Uterus (tissue), 4 donors: Measurements from ENCODE around the gene CREM. TPM values are rescaled to one million over a fixed set of nuclear protein-coding genes. Genes with fewer than 3 reads are reported as not detected.

Experiments used
- DNase-seq, 2 donors: peaks; one replicate each; pipeline ENCODE4 v3.0.0-alpha.2; 2019 to 2020
- H3K27ac ChIP-seq, 2 donors: fragments of 200-600 bp; sonication (generic); 1 replicate in 1 of 2; 2 replicates in 1 of 2; pipeline ENCODE4 v1.5.1; 2016 to 2018
- H3K27me3 ChIP-seq, 2 donors: fragments of 200-600 bp; sonication (generic); one replicate each; pipeline ENCODE4 v1.5.1; 2018 to 2019; ENCODE audit warnings: control low read depth in 1 of 2
- H3K36me3 ChIP-seq, 2 donors: fragments of 200-600 bp; sonication (generic); one replicate each; pipeline ENCODE4 v1.5.1; 2019; ENCODE audit warnings: control low read depth in 1 of 2
- H3K4me1 ChIP-seq, 2 donors: fragments of 200-600 bp; sonication (generic); one replicate each; pipeline ENCODE4 v1.5.1; 2018 to 2019; ENCODE audit warnings: control low read depth in 1 of 2
- H3K4me3 ChIP-seq, 2 donors: fragments of 200-600 bp; sonication (generic); 1 replicate in 1 of 2; 2 replicates in 1 of 2; pipeline ENCODE4 v1.5.1; 2018 to 2019; ENCODE audit warnings: mild to moderate bottlenecking in 1 of 2
- H3K9me3 ChIP-seq, 2 donors: fragments of 200-600 bp; sonication (generic); one replicate each; pipeline ENCODE4 v1.5.1; 2019; ENCODE audit warnings: control low read depth in 1 of 2
- CTCF ChIP-seq, 4 experiments: fragments of 200-600 bp in 2 of 4; fragments of 450-650 bp in 2 of 4; sonication (generic) in 2 of 4; IDR thresholded peaks; one replicate each; pipeline ENCODE4 v1.5.1; 2016 to 2019; ENCODE audit warnings: antibody characterized with exemption in 4 of 4, mild to moderate bottlenecking in 2 of 4, moderate library complexity in 1 of 4
- POLR2A ChIP-seq, 2 donors: fragments of 450-650 bp; IDR thresholded peaks; one replicate each; pipeline ENCODE4 v1.6.1; 2016; ENCODE audit warnings: antibody characterized with exemption in 2 of 2, mild to moderate bottlenecking in 1 of 2, moderate library complexity in 1 of 2
- intact Hi-C: fragments of 100-400 bp; cut with DNase I; formaldehyde crosslinking; loops from one replicate; pipeline ENCODE4 v1.15.1; 2023; ENCODE audit warnings: low total_unique reads
- total RNA-seq, 4 donors: library from RNA; depleted of rRNA in 3 of 4; stranded (reverse); fragments of >200 nt in 3 of 4; gene quantifications; one replicate each; pipeline versions ENCODE4 v1.1.0 to v1.2.4, GENCODE V29; 2014 to 2023
- donor health status: DM: yes; HTN: yes; CAD: no.

CREM gene
- total RNA-seq, 4 donors from 2014 or later, result 35.3 to 183 (median 57.0) TPM

- Histone ChIP-seq H3K27me3 (no peaks in the 10 kb centered on the region), H3K27ac (no peak overlapping the region), H3K9me3 (no peaks in the 10 kb centered on the region), H3K36me3 (no peaks in the 10 kb centered on the region), H3K4me3 (no peak overlapping the region), H3K4me1 (no peaks in the 10 kb centered on the region)
- TF ChIP-seq CTCF (IDR thresholded peaks at IDR 0.05) (no peak), POLR2A (IDR thresholded peaks at IDR 0.05) (no peak)
- intact Hi-C loops, result no loop called here
- DNase-seq, result no peak
These were observed 99.9 kb downstream of the CREM start for GRCh38 chr10:35226507-35226906.

- no peaks in the 10 kb centered on the region for H3K4me1 ChIP-seq
- no peak for DNase-seq
- no peaks in the 10 kb centered on the region for H3K36me3 ChIP-seq
- no peaks in the 10 kb centered on the region for H3K9me3 ChIP-seq
- intact Hi-C loops, result no loop called here
- H3K27me3 ChIP-seq, result no peaks in the 10 kb centered on the region
- TF ChIP-seq POLR2A (IDR thresholded peaks at IDR 0.05) (no peak), CTCF (IDR thresholded peaks at IDR 0.05) (no peak)
- no peak overlapping the region for H3K4me3 ChIP-seq
- H3K27ac ChIP-seq, result no peak overlapping the region
These were observed 101.4 kb downstream of the CREM start for GRCh38 chr10:35228058-35228457.

GRCh38 chr10:35231646-35232045 lies 105.0 kb downstream of the CREM start:
- intact Hi-C loops, result no loop called here
- no peak for TF ChIP-seq CTCF (IDR thresholded peaks at IDR 0.05)
- no peak for TF ChIP-seq POLR2A (IDR thresholded peaks at IDR 0.05)
- Histone ChIP-seq H3K27ac (no peak overlapping the region), H3K4me3 (no peak overlapping the region), H3K4me1 (no peaks in the 10 kb centered on the region), H3K36me3 (no peaks in the 10 kb centered on the region), H3K27me3 (no peaks in the 10 kb centered on the region), H3K9me3 (no peaks in the 10 kb centered on the region)
- no peak for DNase-seq

- H3K4me1 ChIP-seq, result no peaks in the 10 kb centered on the region
- H3K27ac ChIP-seq, result no peak overlapping the region
- intact Hi-C loops, result no loop called here
- no peak for TF ChIP-seq CTCF (IDR thresholded peaks at IDR 0.05)
- no peak for TF ChIP-seq POLR2A (IDR thresholded peaks at IDR 0.05)
- no peak for DNase-seq
- no peaks in the 10 kb centered on the region for H3K36me3 ChIP-seq
- H3K4me3 ChIP-seq, result no peak overlapping the region
- H3K27me3 ChIP-seq, result no peaks in the 10 kb centered on the region
- H3K9me3 ChIP-seq, result no peaks in the 10 kb centered on the region
These were observed 105.9 kb downstream of the CREM start for GRCh38 chr10:35232527-35232926.

GRCh38 chr10:35234073-35234472 lies 107.4 kb downstream of the CREM start:
- no peak overlapping the region for H3K4me3 ChIP-seq
- no peak for DNase-seq
- no peaks in the 10 kb centered on the region for H3K27me3 ChIP-seq
- H3K4me1 ChIP-seq, result no peaks in the 10 kb centered on the region
- no peaks in the 10 kb centered on the region for H3K9me3 ChIP-seq
- no peak for TF ChIP-seq POLR2A (IDR thresholded peaks at IDR 0.05)
- no peak for TF ChIP-seq CTCF (IDR thresholded peaks at IDR 0.05)
- intact Hi-C loops, result no loop called here
- no peaks in the 10 kb centered on the region for H3K36me3 ChIP-seq
- H3K27ac ChIP-seq, result no peak overlapping the region
